DMS153 (cell line): Measurements from ENCODE around the gene CMTM3.
A peak's percentile ranks its signal among the peaks of the same experiment; 100 is the strongest.
"Not testable (repeated sequence)": the region's sequence is repeated elsewhere in the genome, so short reads cannot be mapped to it uniquely, and the experiment has no call there.

ENCODE experiments used
- DNase-seq: peaks from one replicate; lab custom pipeline; 2025; lab: John Stamatoyannopoulos, UW

CMTM3 gene

DNA sequence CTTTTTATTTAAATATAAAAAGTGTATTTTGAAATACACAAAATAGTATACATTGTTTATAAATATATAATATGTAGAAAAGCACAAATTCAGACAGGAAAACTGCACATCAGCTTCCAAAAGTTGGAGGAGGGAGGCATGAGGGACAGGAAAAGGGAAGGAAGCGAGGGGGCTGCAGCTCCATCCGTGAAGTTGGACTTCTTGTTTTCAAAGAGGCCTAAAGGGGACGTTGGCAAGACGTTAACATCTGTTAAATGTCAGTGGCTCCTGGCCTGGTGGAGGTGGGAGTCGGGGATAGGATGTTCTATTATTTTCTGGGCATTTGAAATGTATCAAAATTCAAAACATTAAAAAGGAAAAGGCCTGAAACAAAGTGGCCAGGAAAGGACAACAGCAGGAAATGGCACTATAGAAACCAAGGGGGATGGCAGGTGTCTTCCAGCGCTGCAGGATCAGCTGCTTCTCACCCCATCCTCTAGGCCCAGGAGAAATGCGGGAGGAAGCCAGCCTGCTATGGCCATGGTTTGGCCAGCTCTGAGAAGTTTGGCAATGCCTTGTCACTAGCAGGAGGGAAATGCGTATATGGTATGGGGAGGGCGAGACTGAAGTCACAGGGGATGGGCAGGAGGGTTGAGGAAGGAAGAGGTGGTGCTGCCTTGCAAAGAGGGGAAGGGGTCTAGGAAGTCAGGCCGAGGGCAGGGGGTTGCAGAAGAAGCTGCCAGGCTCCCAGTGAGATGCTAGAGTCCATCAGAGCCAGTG is 18.8 kb upstream of the CMTM3 start:
- DNase-seq = no peak

DNA sequence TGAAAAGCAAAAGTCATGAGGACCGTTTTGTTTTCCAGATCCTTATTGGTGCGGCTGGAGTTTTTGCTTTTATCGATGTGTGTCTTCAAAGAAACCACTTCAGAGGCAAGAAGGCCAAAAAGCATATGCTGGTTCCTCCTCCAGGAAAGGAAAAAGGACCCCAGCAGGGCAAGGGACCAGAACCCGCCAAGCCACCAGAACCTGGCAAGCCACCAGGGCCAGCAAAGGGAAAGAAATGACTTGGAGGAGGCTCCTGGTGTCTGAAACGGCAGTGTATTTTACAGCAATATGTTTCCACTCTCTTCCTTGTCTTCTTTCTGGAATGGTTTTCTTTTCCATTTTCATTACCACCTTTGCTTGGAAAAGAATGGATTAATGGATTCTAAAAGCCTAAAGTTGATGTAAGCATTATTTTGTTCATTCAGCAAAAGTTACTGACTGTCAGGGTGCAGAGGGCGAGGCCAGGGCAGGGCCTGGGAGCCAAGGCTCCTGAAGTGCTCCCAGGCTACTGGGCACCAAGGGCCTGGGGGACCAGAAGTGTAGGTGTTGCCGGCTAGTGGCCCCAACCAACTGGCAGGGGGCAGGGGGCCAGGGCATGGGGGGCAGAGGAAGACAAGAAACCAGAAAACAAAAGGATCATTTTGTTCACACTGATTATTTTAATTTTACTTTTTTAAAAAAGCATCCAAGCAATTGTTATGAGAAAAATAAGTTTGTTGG is 16.5 kb upstream of the CMTM3 start:
- DNase-seq = no peak

DNA sequence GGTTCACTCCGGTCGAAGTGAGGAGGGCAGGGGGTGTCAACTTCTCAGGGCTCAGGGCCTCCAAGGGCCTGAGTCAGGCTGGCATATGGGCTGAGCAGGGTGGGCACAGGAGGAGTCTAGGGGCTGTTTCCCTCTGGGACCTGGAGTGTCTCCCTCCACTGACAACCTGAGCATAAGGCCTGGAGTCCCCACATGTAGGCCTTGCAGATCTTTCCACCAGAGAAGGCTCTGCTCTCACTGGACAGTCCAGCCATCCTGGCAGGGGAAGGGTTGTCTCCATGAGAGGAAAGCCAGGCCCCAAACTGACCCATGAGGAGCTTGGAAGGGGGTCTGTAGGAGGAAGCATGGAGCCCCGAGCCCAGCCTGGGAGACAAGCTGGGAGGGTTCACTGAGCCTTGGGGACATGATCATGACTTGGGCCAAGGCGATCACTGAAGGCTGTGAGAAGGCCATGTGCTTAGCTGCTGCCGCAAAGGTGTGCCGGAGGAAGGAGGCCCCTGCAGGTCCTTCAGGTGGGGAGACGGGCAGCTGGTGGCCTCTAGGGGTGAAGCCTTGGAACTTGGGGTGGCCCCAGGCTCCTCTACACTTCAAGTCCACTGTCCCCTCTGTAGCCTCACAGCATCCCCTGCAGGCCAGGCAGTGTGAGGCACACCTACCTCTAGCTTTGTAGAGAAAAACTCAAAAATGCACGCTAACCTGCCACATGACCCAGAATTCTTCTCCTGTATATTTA is 15.4 kb upstream of the CMTM3 start:
- no peak for DNase-seq

DNA sequence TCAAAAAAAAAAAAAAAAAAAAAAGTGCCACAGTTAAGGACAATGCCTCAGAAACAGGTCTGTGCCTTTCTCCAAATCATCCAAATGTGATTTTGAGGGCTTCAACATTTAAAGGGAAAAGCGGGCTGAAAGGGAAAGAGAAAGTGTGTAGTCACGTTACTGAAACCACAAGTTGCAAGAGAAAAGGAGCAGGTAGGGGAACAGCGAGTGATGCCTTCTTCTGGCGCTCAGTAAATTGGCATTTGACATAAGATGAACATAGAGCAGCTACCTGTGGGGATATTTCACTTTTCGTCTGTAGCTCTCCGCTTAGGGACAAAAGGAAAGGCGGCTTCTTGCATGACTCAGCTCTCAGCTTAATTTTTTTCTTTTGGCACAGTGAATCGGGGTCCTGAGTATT is 14.2 kb upstream of the CMTM3 start:
- DNase-seq = no peak

DNA sequence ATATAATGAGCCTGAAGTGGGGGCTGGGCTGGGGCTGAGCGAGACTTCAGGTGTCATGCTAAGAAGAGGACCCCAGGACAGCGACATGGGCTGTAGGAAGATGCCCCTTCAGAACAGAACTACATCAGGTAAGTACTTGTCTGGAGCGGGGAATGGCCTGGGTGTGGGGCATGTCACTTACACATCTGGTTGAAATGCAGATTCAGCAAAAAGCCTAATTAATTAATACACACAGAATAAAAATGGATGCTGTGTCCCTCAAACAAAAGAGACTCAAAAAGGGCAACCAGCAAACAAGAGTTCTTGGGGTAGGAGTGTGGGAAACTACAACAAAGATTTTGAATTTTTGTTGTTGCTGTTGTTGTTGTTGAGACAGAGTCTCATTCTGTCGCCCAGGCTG is 13.5 kb upstream of the CMTM3 start:
- DNase-seq = no peak

DNA sequence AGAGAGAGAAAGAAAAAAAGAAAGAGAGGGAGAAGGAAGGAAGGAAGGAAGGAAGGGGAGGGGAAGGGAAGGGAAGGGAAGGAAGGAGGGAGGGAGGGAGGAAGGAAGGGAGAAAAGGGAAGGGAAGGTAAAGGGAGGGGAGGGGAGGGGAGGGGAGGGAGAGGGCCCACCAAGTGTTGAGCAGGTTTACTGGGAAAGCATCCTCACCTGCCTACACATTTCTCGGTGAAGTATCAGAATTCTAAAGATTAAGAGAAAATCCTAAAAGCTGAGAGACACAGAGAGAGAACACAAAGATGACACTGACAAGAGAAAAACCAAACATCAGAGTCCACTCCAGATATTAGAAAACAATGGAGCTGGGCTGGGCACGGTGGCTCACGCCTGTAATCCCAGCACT is 12.3 kb upstream of the CMTM3 start:
- no peak for DNase-seq

DNA sequence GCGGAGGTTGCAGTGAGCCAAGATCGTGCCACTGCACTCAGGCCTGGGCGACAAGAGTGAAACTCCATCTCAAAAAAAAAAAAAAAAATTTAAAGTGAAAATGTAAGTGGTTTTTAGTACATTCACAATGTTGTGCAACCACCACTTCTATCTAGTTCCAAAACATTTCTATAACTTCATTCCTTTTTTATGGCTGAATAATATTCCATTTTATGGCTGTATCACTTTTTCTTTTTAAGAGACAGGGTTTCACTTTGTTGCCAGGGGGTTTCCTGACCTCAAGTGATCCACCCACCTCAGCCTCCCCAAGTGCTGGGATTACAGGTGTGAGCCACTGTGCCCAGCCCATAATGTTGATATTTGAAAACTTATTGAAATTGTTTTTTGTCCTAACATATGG is 11.7 kb upstream of the CMTM3 start:
- DNase-seq = no peak

DNA sequence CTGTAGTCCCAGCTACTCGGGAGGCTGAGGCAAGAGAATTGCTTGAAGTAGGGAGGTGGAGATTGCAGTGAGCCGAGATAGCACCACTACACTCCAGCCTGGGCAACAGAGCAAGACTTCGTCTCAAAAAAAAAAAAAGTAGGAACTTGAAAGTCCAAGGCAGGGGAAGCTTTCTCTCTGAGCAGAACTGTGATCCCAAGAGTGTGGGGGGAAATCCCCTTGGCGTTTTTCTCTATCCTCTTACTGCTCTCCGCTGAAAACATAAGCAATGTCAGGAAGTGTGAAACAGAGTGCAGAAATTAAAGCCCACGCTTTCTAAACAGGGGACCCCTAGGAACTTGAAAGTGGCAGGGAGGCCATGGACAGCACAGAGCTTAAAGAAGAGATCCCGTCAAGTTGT is 9.8 kb upstream of the CMTM3 start:
- DNase-seq = no peak

DNA sequence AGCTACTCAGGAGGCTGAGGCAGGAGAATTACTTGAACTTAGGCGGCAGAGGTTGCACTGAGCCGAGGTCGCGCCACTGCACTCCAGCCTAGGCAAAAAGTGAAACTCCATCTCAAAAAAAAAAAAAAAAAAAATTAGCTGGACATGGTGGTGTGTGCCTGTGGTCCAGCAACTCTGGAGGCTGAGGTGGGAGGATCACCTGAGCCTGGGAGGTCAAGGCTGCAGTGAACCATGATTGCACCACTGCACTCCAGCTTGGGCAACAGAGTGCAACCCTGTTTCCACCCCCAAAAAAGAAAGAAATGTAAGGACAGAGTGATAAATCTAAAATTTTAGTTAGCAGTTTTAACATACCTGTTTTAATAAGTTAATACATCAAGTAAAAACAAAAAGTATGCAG is 7.9 kb upstream of the CMTM3 start:
- not testable (repeated sequence) for DNase-seq

DNA sequence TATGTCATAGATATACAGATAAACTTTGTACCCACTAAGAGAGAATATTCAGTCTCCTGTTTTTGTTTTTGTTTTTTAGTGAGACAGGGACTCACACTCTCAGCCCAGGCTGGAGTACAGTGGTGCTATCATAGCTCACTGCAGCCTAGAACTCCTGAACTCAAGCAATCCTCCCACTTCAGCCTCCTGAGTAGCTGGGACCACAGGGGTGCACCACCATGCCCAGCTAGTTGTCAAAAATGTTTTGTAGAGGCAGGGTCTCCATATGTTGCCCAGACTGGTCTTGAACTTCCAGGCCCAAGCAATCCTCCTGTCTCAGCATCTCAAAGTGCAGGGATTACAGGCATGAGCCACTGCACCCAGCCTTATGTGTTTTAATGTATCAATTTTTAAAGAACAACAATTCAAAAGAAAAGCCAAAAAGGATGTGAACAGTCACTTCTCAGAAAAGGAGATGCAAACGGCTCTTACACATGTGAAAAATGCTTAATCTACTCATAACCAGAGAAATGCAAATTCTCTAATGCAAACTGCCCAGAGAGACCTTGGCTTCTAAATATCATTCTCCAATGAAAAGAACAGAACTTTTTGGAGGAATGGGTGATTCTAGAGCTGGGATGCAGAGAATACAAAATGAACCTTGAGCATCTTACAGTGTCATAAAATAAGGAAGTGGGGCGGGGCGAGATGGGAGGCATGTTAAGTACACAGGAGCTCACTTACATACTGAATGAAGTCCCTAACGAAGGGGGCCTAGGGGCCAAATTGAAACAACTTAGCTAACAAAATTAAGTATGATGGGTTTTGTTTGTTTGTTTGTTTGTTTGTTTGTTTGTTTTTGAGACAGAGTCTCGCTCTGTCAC is 7.3 kb upstream of the CMTM3 start:
- DNase-seq = no peak

DNA sequence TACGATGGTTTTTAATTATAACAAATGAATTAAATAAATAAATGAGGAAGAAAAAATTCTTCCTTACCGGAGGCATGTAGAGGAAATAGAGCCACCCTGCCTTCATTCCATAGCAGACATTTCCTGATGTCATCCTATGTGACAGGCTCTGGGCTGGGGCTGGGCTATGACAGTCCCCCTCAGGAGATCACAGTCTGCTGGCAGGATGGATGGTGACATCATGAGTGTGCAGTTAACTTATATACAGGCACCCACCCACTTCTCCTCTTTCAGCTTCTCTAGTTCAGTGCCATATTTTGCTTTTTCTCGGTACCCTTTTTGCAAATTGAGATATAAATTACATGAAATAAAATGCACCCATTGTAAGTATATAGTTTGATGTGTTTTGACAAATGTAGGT is 6.4 kb upstream of the CMTM3 start:
- DNase-seq = no peak

DNA sequence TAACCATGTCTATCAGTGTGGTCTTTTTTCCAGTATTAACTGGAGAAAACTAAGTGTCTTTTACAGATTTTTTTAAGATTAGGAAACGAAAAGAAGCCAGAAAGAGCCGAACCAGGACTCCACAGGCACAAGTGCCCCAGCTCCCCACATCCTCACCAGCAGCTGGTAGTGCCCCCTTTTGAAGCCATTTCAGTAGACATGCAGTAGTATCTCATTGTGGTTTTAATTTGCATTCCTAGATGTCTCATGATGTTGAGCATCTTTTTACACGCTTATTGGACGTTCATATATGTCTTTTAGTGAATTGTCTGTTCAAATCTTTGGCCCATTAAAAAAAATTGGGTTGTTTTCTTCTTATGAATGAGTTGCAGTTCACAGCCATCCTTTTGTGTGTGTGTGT is 4.8 kb upstream of the CMTM3 start:
- no peak for DNase-seq

DNA sequence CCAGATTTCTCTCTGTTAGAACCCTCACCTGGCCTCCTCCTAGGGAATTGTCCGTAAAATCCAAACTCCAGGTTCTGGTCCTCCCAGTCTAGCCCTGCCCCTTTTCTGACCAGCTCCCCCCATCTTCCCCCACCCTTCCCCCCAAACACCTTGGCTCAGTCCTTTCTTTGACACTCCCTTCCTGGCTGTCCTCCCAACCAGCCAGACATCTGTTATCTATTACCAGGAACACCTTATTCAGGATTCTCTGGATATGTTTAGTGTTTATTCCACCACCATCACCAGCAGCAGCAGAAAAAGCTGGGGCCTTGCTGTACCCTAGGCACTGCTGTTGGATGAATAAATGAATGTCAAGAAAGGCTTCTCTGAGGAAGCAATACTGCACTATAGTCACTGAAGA is 4.0 kb upstream of the CMTM3 start:
- DNase-seq = no peak

DNA sequence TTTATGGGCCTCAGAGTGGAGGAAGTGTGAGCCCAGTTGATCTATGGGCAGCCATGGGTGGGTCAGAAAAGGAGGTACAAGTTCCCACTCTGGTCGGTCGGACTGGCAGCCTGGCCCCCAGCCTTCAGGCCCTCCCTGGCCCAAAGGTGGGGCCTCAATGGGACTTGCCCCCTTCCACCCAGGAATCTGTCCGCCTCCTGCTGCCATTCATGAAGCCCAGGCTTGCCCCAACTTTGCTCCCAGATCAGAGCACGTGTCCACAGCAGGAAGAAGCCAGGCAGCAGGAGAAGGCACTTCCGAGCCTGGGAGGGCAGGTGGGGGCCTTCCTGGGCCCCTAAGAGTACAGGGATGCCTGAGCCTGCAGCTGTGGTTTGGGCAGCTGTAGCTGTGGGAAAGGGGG is 3.0 kb upstream of the CMTM3 start:
- no peak for DNase-seq

DNA sequence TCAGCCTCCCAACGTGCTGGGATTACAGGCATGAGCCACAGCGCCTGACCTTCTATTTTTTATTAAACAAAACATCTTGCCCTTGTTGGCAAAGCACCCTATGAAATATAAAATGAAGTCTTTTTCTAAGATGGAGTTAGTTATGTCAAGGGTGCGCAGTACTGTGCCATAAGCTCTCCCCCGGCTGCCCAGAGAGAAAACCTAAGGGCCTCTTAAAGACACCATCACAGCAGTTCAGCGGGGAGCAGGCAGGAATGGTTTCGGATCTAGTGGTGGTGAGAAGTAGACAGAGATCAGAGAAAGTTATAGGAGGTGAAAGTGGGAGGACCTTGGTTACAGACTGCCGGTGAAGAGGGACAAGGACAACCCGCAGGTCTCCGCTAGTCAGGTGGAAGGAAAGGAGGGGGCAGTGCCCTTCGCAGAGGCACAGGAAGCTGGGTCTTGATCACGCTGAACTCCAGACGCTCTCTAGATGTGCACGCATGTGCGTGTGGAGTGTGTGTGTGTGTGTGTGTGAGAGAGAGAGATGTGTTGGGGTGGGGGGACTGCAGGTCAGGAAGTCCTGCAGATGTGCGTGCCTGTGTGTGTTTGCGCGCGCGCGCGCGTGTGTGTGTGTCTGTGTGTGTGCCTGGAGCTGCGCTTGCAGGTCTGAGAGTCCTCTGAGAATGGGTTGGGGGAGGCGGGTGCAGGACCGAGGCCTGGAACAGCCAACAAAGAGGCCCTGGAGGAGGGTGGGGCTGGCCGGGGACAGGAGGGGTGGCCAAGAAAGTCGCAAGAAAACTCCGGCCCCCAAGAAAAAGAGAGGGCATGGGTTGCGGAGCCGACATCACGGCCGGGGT is 748 bp upstream of the CMTM3 start:
- peak; percentile 36 for DNase-seq

DNA sequence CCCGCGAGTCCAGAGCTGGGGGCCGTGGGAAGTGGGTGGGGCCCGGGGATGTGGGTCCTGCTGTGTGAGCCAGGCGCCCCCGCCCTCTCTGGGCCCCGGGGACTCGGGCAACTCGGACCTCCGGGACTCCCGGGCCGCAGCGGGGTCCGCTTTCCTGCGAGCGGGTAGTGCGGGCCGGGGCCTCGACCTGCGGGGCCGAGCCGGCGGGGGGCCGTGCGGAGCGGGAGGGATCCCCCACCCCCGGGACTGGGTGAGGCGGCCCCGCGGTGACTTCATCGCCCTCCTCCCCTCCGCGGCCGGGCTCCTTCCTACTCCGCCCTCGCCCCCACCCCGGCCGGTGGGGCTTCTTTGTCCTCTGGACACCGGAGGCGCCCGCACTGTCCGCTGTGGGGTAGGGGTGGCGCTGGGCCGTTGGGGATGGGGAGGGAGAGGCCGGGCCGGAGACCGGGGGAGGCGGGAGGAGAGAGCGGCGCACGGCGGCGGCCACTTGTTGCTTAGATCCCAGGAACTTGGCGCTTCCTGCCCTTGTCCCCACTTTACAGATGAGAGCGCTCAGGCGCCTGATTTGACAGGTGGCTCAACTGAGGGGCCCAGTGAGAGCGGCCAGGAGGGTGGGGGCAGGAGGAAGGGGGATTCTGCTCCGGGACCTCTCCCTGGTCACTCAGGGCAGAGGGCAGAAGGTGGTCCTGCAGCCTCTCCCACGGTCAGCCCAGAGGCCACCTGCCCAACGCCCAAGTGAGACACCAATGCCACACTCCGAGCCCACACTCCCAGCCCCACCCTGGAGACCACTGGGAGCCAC is 874 bp downstream of the CMTM3 start:
- DNase-seq = no peak

DNA sequence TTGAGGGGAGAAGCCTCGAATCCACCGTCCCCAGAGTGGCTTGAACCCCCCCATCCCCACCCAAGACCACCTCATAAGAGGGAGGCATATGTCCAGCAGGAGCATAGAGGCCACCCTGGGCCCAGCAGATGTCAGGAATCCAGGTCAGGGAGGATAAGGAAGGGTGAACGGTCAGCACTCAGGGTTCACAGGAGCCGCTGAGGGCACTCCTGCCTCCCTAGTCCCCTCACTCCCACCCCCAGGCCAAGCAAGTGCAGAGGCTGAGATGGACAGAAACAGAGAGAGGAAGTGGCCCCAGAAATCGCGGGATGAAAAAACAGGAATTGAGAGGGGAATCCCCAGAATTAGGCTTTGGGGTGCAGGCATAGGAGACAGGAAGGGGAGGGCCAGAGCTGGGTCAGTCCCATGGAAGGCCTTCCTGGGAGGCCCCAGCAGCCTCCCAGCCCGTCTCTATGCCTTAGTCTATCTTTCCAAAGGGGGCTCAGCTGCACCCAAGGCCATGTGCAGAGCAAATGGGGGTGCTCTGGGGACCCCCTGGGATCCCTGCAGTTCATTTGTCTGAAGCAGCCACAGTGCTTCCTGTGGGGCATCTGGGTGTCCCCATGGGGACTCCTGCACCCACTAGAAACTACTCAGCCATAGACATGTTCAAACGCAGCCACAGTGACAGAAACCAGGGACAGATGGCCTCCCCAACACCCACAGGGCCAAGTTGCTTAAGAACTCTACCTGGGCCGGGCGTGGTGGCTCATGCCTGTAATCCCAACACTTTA is 1.7 kb downstream of the CMTM3 start:
- DNase-seq = no peak

DNA sequence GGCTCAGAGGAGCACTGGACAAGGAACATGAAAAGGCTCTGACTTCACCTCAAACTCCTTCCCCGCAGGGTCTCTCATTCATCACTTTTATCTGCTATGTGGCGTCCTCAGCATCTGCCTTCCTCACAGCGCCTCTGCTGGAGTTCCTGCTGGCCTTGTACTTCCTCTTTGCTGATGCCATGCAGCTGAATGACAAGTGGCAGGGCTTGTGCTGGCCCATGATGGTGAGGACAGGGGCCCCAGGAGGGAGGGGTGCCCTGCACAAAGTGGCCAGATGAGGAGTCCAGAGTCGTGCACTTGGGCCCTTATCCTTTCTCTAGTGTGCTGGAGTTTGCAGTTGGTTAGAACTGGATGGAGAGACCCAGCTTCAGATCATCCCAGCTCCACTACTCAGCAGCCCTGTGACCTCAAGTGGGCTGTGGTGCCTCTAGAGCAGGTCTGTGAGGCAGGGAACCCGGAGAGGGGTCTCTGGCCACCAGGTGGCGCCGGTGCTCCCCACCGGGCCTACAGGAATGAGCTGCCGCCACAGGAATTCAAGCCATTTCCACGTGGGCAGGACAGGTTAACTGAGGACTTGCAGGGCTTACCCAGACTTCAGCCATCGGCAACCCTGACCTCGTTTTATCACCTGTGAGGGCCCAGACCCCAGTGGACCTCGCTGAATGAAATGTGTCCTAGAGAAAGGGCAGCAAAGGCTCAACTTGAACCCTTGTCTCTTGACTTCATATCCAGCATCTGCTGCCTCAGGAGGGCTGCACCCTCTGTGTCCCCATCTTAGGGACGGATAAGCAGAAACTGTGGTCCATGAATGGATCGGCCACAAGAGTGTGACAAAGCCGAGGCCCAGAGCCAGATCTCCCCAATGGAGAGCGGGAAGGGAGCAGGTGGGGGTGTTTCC is 4.0 kb downstream of the CMTM3 start:
- peak; percentile 11 for DNase-seq

DNA sequence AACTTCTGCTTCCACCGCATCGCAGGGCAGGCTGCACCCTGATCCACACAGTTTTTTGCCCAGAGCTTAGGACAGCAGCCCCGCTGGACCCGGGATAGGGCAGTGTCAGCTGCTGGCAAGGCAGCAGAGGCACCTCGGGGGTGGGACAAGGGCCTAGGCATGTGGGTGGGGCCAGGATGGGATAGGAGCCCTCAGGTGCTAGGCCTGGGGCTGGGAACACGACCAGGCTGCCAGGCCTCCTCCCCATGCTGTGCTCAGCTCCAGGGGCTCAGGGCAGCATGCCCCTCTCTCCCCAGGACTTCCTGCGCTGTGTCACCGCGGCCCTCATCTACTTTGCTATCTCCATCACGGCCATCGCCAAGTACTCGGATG is 4.6 kb downstream of the CMTM3 start:
- DNase-seq = no peak
